Retinal pigment epithelial cell (primary cell): ENCODE measurements around the gene STN1.

Experiments
- DNase-seq: peaks from one replicate; pipeline ENCODE4 v3.0.0-alpha.2; 2010; ENCODE audit warnings: low read depth
- H3K4me3 ChIP-seq: 2 replicates; pipeline ENCODE4 v1.5.1; 2011; ENCODE audit warnings: mild to moderate bottlenecking, low read length, control low read depth, moderate library complexity
- TF ChIP-seq, protein P1 (sequence below): conservative IDR thresholded peaks from 2 replicates; pipeline ENCODE4 v1.5.1; 2011; ENCODE audit warnings: low read depth, low read length, control low read depth, inconsistent platforms

Gene STN1

DNA sequence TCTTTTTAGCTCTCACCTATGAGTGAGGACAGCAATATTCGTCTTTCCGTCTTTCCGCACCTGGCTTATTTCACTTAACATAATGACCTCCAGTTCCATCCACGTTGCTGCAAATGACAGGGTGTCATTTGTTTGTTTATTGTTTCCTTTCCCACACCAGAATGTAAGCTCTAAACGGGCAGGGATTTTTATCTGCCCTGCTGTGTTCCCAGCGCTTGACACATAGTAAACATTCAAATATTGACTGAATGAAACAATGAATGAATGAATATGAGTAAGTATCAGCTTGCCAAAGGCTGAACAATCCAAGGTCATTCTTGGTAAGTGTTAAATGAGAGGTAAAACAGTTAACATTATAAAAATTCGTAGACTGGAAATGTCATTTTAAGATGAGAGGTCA is 75.4 kb downstream of the STN1 start:
- TF ChIP-seq, protein P1, sequence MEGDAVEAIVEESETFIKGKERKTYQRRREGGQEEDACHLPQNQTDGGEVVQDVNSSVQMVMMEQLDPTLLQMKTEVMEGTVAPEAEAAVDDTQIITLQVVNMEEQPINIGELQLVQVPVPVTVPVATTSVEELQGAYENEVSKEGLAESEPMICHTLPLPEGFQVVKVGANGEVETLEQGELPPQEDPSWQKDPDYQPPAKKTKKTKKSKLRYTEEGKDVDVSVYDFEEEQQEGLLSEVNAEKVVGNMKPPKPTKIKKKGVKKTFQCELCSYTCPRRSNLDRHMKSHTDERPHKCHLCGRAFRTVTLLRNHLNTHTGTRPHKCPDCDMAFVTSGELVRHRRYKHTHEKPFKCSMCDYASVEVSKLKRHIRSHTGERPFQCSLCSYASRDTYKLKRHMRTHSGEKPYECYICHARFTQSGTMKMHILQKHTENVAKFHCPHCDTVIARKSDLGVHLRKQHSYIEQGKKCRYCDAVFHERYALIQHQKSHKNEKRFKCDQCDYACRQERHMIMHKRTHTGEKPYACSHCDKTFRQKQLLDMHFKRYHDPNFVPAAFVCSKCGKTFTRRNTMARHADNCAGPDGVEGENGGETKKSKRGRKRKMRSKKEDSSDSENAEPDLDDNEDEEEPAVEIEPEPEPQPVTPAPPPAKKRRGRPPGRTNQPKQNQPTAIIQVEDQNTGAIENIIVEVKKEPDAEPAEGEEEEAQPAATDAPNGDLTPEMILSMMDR = no peak

GRCh38 chr10:103841519-103841918 is 76.5 kb downstream of the STN1 start:
- no peak for DNase-seq
- no peak overlapping the region for H3K4me3 ChIP-seq
- TF ChIP-seq, protein P1 = no peak

More for the DNA sequence above, 75.4 kb downstream of the STN1 start:
- DNase-seq = no peak
- no peak overlapping the region for H3K4me3 ChIP-seq

GRCh38 chr10:103840740-103841070 is 77.3 kb downstream of the STN1 start:
- no peak overlapping the region for H3K4me3 ChIP-seq
- TF ChIP-seq, protein P1 = no peak
- no peak for DNase-seq

DNA sequence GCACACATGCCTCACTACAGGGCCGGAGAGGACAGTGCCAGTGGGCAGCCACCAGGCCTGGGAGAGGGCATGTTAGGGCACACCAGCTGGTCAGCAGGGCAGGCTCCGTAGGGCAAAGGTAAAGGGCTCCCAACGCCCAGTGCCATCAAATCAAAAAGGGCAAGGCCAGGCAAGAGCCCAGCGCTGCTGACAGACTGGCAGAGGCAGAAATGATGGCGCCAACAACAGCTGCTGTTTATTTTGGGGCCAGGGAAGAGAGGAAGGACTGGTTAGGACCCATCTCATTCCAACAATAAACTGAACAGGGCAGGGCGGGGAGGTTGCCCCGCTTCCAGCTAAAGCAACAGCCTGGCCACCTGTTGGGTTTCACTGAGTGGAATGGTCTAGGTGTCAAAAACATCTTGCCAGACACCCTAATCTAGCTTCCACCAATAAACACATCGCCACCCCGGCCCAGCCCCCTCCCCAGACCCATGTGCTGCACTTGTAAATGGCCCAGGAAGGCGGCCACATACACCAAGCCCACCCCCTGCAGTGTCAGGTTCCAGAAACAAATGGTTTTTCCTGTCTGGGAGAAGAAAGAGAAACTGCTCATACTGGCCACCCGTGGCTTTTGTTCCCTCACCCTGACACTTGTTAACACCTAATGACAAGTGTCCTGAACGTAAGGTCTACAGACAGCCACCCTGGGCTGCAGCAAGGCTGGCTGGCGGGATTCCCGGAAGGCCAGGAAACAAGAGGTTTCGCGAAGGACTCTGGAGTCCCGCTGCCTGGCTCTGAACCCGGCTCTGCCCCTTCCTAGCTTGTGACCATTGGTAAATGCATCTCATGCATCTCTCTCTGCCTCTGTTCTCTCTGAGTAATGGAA is 77.9 kb downstream of the STN1 start:
- no peak overlapping the region for H3K4me3 ChIP-seq
- TF ChIP-seq, protein P1 = no peak
- no peak for DNase-seq

DNA sequence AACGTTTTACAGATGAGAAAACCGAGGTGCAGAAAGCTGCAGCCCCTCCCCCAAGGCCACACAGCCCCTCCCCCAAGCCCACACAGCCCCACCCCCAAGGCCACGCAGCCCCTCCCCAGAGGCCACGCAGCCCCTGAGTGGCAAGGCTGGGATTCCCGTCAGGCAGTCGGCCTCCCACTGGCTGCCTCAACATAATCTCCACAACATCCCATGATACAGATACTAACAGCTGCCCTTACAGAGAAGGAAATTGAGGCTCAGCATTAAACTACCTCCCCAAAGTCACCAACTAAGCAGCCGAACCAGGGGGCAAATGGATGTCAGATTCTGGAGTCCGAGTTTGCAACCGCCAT is 78.5 kb downstream of the STN1 start:
- no peak overlapping the region for H3K4me3 ChIP-seq
- TF ChIP-seq, protein P1 = no peak
- DNase-seq = no peak

DNA sequence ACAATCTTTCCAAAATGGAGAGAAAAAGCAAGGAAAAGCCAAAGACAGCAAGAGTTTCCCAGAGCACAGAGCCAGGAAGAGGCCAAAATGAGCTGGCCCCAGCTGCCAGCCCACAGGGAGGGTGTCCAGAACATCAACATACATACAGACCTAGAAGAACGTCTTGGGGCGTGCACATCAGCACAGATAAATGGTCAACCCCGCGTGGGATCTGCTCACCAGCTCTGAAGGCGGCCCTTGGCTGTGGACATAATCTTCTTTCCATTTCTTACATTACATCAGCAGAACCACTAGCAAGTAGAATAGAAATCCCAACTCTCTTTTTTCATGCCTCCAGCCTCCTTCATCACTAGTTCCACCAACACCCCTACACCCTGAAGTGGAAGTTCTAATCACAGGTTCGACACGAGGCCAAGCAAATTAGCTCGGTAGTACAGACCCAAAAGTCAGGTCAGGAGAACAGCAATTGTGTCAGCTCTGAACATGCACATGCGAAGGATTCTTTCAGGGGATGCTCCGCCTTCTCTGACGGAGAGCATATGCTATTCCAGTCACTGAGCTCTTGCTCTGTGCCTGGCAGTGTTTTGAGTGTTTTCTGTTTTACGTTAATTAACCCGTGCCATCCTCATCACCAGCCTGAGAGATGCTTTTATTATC is 79.0 kb downstream of the STN1 start:
- TF ChIP-seq, protein P1 = no peak
- no peak overlapping the region for H3K4me3 ChIP-seq
- no peak for DNase-seq

DNA sequence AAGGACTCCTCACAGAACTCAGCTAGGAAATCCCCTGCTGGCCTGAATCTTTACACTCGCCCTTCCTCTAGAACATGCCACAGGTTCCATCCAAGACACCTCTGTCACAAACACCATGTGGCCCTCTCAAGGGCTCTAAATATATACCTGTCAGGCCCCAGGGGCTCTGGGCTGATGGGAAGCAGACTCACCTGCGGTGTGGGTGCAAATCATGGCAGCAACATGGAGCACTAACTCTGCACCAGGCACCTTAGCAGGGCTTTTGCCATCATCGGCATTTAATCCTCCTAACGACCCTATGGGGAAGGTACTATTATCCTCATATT is 80.0 kb downstream of the STN1 start:
- no peak overlapping the region for H3K4me3 ChIP-seq
- DNase-seq = no peak
- TF ChIP-seq, protein P1 = no peak
